DMS 273 (cell line): ENCODE data around the gene KIF13A.
"Not testable (repeated sequence)": the region's sequence is repeated elsewhere in the genome, so short reads cannot be mapped to it uniquely, and the experiment has no call there.

Source experiments
- DNase-seq: peaks from one replicate; lab custom pipeline; 2025; ENCODE audit not compliant: unreplicated experiment; lab: John Stamatoyannopoulos, UW

Gene KIF13A

DNA sequence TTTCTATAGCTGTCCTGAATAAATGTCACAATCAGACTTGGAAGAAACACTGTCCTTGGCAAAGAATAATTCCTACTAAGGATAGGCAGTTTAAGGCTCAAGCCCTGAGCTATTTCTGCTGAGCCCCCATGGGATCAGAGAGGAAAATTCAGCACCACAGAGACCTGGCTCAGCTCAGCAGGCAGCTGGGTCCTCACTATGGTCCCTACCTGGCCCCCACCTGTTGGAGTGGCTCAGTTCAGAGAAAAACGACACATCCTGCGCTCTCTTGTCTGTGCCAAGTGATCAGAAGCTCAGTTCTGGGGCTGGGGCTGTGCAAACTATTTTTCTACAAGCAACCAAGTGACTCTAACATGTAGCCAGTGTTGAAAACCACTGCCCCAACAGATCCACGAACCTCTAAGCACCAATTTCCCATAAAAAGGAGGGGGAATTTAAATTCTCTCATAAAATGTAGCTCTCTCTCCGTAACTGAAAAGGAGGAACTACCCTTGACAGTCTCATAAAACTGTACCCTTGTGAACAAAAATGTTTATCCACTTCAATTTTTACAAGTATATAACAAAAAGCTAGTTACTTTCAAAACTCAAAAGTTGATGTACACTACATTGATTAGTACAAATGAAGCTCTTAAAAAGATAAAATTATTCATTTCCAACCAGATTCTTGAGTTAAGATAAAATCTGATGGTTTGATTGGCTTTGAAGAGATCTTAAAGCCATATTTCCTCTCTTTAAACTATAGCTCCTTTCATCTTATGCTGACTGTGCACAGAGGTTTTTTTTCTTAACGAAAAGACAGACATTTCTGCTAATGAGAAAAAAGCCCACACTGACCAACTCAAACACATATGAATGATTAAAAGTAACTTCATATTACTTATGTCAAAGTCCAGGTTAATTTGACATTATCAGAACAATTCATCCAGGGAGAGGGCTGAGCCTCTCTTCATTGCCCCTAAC is 52.0 kb downstream of the KIF13A start:
- DNase-seq = no peak

DNA sequence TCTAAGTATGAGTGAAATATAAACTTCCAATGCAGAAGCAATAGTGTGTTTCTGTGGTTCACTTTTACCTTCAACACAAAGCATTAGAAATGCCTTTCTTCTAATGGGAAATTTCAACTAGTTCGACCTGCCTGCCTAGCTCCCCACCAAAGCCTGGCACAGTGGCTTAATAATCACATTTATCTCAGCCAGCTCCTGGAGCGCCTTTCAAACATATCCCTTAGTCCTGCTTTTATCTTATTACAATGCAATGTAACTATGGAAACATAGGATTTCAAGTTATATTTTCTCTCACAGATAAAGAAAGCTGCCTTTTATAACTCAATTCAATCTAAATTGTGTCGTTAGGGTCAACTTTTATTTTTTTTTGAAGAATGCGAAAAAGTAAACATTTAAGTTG is 53.7 kb downstream of the KIF13A start:
- DNase-seq = no peak

DNA sequence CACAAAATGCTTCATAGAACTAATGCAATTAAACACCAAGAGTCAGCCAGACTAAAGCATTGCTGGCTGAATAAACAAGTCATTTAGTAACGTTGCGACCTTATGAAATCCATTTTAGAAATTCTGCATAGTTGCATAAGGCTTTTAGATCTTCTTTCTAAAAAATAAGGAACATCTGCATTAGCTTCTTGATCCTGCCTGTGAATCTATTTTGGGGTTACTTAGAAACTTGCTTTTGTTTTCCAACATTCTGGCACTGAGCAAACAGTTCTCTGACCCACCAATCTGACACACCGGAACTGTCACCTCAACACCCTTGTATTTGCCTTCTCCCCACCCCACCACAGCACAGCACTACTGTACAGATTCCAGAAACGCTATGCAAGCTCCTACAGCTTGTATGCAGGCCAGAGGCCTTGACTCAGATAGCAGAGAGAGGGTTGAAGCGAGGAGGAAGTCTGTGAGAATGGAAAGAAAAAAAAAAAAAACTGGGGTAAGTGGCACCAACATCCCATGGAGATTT is 55.0 kb downstream of the KIF13A start:
- no peak for DNase-seq

DNA sequence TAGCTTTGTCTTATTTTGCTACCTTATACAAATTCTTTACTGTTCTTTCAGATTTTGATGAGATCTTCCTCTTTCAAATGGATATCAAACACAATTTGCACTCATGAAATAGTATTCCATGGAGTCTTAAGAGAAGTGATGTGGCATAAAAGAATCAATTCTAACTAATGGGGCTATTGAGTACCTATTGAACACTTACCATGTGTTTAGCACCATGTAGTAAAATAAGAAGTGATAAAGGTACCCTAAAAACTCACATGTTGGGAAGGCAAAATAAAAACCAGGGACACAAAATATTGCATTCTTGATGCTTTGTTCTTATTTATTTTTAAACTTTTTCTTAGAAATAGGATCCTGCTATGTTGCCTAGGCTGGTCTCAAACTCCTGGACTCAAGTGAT is 56.2 kb downstream of the KIF13A start:
- DNase-seq = no peak

DNA sequence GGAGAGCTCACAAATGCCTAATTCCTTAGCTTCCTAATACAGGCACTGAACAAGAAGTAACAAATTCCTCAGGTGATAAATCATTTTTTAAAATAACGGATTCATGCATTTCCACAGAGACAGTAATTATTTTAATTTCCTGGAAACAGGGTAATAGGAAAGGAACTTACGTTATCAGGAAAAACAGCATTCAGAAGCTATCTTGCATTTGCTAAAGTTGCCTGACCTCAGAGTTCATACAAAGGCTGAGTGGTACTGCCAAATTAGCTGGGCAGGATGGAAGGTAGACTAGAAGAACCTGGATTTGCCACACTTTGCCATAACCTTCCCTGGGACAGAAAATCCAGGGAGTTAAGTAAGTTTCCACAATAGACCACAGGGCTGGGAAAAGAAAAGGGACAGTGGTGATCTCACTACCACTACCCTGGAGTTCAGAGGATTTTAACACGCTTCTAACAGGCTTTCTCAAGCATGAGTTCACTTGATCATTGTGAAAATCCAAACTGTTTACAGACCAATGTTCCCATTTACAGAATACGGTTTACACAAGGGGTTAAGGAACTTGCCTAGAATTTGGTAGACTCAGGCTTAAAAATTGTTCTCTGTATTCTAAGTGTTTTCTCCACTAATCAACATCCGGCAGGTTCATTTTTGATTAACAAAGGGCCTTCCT is 57.0 kb downstream of the KIF13A start:
- no peak for DNase-seq

DNA sequence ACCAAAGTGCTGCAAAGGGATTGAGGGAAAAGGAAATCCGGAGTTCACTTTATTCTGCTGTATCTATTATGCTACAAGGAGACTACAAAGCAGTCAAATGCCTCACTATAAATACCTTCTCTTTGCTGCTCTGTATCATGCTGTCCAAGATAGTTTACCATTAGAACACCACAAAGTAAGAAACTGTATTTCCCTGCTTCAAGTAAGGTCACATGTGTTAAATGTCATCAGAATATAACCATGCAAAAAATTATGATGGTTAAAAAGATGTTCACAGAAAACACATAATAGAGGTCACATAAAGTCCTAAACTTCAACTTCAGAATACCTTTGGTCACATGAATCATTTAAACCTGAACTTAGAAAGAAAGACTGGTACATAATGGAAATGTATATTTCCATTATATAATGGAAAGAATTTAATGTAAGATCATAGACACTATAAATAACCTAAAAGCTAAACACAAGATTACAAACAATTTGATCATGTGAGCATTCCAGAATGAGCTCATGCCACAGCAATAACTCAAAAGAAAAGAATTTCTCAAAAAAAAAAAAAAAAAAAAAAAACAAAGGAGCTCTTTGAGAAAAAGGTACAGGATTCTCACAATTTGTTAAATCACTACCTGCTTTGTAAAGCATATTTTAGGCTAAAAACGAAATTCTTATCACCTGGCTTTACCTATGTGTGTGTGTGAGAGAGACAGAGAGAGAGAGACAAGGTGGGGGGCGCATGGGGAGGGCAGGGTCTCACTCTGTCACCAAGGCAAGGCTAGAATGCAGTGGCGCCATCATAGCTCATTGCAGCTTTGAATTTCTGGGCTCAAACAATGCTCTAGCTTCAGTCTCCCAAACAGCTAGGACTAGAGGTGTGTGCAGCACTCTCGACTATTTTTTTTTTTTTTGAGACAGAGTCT is 58.7 kb downstream of the KIF13A start:
- no peak for DNase-seq

DNA sequence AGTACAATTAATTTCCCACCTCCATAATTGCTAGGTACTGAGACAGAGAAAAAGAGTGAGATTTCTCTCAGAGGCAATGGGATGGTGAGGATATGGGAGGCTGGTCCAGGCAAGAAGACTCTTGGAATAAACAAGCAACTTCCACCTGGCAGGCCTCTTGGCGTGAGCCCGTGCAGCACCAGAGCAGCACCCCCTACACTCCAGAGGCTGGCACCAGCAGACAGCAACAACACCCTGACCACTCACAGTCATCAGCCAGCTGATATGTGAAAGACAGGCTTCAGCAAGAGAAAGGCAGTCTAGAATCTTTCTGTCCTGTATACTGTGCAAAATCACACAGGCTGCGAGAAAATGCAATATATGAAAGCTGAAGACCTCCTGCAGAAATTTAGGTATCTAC is 59.7 kb downstream of the KIF13A start:
- no peak for DNase-seq

DNA sequence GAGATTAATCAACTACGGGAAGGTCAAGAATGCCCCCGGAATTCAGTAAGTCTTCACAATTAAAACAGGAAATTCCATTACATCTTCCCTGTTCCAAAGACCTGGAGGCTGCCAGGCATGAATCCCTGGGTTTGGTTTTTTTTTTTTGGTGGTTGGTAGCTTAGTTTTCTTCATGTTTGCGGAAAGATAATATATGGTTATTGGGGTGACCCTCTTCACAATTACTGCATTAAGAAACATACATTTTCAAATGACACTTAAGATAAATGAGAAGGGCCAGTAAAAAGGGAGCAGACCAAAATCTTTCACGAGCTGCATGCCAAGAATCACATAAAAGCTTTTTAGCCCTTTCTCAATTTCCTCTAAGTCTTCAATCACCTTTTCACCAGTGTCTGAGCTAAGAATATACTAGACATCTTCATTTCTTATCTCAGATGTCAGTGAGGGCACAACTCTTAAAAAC is 64.0 kb downstream of the KIF13A start:
- no peak for DNase-seq

DNA sequence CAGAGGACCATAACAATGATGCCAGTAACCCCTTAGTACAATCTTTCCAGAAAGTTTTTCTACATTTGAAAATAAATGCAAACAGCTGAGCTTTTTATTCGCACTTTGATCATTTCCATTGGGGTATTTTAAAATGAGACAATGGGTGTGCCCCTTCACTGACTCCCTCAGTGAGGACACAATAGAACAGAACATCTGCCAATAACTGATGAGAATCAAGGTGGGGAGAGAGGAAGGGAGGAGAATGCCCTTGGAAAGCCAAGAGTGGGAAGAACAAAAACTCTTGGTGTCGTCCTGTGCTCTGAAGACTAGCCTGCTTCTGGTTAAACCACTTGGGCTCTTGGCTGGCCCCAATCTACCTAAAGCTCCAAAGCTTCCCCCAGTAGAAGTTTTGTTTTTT is 66.0 kb downstream of the KIF13A start:
- no peak for DNase-seq

DNA sequence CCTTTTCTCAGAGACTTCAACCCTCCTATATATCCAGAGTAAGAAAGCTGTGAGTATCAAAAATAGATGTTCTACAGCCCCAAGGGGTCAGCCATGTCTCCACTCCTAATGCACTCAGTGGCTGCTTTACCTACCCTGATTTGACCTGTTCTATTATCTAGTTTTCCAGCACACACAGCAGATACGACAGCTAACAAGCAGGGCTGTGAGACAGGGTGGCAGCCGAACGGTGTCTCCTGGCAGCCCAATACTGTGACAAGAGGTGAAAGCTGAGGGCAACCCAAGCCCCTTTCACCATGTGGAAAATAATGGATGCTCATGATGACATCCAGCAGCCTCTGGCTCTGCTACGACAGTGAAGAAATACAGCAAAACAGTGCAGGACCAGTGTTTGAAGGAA is 67.9 kb downstream of the KIF13A start:
- DNase-seq = no peak

DNA sequence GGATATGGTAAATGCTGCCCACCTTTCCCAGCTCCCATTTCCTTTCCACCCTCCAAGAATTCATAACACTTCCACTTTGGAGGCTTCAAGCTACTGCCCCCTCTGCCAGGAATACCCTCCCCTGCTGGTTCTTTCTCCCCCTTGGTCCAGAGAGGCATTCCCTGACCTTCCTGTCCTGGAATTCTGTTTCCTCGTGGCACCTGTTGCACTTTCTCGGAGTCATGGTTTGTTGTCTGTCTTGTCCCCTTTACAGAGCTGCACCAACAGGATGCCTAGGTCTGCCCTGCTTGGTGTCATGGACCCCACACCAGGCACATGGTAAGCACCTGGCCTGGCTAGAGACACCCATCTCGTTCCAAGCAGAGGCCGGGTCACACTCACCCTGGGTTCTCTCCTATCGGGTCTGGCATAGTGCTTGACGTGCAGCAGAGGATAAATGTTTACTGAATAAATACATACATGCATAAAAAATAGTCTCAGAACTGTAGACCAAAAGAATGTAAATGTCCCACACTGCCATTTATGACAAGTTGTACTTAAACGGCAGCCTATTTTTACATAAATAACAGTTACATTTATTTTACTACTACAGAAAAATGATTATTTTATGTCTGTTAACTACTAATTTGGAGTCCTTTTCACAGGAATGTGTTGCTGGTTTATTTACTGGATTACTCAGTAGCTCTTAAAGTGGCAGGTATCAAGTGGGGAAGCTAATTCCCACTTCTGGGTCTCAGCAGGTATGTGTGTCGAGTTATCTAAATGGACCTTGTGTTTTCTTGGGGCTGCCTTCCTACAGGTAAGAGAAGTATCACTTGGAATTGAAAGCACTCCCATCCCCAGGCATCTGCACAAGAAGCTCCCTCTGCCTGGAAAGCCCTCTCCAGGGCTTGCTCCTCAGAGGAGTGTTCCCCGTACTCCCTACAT is 69.3 kb downstream of the KIF13A start:
- no peak for DNase-seq

DNA sequence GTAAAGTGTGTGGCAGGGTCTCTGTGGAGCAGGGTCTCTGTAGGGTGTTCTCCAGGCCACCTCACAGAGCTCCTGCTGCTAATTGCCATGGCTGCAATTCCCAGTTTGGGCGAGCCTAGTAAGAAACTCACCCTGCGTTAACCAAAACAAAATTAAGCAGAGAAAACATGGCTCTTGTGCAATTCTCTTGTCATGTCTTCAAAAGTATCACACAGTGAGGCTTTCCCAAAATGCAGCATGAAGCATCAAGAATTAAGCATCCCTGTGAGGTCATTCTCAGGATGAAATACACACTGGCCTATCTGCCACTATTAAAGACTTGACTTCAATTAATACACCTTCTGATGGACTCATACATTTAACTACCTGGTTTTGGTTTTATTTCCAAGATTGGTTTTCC is 72.8 kb downstream of the KIF13A start:
- no peak for DNase-seq

DNA sequence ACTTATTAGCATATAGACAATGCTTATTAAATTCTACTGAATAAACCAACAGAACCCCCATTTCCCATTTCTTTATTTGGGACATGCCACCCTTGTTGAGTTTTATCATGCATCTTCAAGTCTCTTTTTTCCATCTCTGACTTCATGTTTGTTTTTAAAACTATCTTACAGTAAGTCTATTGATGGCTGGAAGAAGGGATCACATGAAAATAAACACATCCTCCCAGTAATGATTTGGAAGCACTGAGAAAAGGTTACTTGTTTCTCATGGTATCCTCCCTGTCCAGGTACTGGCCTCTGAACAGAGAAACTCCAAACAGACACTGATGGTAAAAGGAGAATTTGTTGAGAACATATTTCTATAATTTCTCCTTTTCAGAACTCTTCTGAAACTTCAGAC is 74.9 kb downstream of the KIF13A start:
- DNase-seq = no peak

DNA sequence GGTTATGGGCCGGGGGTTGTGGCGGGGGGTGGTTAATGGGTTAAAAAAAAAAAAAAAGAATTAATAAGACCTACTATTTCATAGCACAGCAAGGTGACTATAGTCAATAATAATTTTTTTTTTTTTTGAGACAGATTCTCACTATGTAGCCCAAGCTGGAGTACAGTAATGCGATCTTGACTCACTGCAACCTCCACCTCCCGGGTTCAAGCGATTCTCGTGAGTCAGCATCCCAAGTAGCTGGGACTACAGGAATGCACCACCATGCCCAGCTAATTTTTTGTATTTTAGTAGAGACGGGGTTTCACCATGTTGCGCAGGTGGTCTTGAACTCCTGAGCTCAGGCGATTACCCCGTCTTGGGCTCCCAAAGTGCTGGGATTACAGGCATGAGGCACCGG is 75.8 kb downstream of the KIF13A start:
- not testable (repeated sequence) for DNase-seq

DNA sequence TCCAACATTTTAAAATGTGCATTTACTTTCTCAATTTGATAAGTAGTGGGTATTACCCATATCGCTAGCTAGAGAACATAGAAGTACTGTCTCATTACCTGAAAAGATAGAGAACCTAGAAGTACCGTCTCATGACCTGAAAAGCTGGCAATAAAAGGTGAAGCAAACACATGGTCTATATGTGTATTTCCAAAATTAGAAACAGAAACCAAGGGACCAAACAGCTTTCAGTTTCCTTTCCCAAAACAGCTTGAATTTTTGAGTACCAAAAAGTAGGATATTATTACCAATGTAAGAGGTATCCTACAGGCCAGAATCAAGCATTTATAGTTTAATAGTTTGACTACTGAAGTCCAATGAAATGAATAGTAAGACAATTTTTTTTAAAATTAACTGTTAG is 77.2 kb downstream of the KIF13A start:
- DNase-seq = no peak

DNA sequence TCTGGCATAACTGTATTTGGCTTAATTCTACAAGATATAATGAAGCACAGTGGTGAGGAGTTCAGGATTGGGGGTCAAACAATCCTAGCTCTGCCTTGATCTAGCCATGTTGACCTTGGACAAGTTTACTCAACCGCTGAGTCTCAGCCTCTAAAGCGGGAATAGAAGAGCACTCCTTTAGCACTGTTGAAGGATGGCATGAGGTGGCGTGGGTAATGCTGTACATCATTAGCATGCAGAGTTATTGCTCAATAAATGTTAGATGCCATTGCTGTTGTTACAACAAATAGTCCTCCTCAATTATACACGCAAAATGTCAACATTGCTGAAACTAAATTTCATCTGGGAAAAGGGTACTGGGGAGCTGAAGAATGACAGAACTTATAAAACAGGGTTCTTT is 78.6 kb downstream of the KIF13A start:
- no peak for DNase-seq

DNA sequence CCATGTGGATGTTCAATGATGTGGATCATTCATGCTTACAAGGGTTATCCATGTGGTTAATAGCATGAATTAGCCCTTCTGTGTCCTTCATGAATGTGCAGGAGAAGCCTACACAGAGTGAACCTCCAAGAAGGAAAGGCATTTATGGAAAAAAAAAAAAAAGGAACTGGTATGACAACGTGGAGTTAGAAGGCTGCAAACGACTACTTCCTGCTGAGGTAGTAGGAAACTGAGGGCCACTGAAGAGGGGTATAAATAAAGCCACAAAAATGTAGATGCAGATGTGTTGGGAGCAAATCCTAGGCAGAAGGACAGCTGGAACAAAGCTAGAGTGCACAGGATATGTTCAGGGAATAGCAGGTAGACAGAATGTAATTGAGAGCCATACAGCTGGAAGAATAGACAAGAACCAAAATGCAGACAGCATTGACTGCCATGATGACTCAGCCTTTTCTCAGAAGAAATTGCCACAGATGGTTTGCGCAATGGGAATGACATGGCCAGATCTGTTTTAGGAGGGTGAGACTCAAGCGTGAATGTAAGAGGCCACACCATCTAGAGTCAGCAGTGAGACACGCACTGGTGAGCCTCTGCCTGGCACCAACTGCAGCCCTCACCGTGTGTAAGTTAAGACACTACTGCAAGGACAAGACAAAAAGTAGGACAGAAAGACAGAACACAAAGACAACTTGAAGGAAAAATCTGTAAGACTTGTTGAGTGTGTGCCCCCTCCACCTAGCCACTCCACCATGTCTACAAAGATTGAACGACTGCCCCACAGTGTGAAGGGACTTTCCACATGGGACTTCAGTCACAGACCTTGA is 79.8 kb downstream of the KIF13A start:
- DNase-seq = peak; percentile 66

DNA sequence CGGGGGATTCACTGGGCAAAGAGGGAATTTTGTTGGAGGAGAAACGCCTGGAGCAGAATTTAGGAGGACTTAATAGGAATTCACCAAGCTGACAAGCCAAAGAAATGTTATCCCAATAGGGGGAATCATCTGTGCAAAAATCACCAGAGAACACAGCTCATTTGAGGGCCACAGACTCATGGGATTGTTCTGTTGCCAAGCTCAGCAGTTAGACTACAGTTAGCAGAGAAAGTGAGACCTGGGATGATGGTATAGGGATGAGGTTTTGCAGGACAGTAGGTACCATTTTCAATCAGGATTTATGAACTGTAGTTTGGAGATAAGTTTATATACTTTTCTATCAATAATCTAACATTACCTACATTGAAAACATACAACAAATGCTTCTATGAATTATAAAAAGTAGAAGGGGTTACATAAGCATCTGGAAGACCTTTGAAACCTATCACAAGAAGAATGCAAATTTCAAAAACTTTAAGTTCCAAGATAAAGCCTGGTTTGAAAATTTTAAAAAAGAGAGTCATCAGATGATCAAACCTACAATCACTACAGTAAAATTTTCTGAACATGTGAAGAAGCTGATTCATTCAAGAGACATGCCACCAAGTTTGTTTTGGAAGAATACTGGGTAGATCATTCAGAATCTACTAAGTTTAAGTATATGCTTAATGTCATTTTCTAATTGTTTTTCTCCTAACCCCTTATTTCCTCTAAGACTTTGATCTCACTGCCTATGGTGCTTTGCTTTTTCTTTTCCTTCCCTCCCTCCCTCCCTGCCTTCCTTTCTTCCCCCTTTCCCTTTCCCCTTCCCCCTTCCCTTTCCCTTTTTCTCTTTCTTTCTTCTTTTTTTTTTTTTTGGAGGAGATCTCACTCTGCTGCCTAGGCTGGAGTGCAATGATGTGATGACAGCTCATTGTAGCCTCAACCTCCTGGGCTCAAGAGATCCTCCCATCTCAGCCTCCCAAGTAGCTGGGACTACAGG is 81.5 kb downstream of the KIF13A start:
- DNase-seq = no peak
